HG03064 (cell line): ENCODE data around the gene MAGEE2.
"Not testable (repeated sequence)": the region's sequence is repeated elsewhere in the genome, so short reads cannot be mapped to it uniquely, and the experiment has no call there.

Experiments used
- ATAC-seq: cut with Tn5 transposase; IDR thresholded peaks from one replicate; pipeline ENCODE4 v1.9.1; 2021; ENCODE audit warnings: low read depth; ENCODE audit not compliant: unreplicated experiment

Gene MAGEE2

GRCh38 chrX:75784680-75785491 lies at the start of gene MAGEE2:
Gene MAGEE2, minus strand, starts transcription at chrX:75785254. Its CDS starts 203 bp downstream, at chrX:75785051.
- ATAC-seq = no peak

GRCh38 chrX:75786290-75786689 lies 1.2 kb upstream of the MAGEE2 start:
- ATAC-seq = no peak

- no peak for ATAC-seq
Measured at GRCh38 chrX:75781611-75782010, 3.4 kb downstream of the MAGEE2 start.

GRCh38 chrX:75768063-75768462 lies 17.0 kb downstream of the MAGEE2 start:
- not testable (repeated sequence) for ATAC-seq

GRCh38 chrX:75748431-75748830 lies 36.6 kb downstream of the MAGEE2 start:
- no peak for ATAC-seq

- ATAC-seq = no peak
Measured at GRCh38 chrX:75746891-75747639, 38.0 kb downstream of the MAGEE2 start.
